GM20431 (cell line): ENCODE data around the gene FBXL5.

Source experiments
- in situ Hi-C: fragments of 300-500 bp; cut with MseI, MboI; formaldehyde crosslinking; loops from one replicate; pipeline ENCODE4 v1.15.0; 2020; ENCODE audit warnings: low sequenced_read_pairs; ENCODE audit not compliant: unreplicated experiment

The FBXL5 gene

GRCh38 chr4:15655223-15656037 is at the start of gene FBXL5:
FBXL5 (minus strand) TSS chr4:15655357; CDS start chr4:15655287, 70 bp downstream.
- in situ Hi-C loops = no loop called here

GRCh38 chr4:15704129-15704528 is 49.0 kb upstream of the FBXL5 start:
- in situ Hi-C loops = no loop called here

- in situ Hi-C loops = no loop called here
These were observed 48.3 kb upstream of the FBXL5 start for GRCh38 chr4:15703439-15703838.

GRCh38 chr4:15702941-15703403 is 47.8 kb upstream of the FBXL5 start, which contains the start of gene BST1:
BST1 (plus strand) TSS chr4:15703065; CDS start chr4:15703145, 80 bp downstream.
- in situ Hi-C loops = no loop called here

GRCh38 chr4:15696866-15697265 is 41.7 kb upstream of the FBXL5 start:
- in situ Hi-C loops = no loop called here

- in situ Hi-C loops = no loop called here
These were observed 40.6 kb upstream of the FBXL5 start for GRCh38 chr4:15695729-15696128.

GRCh38 chr4:15695240-15695699 is 40.1 kb upstream of the FBXL5 start:
- in situ Hi-C loops = no loop called here

- in situ Hi-C loops = no loop called here
These were observed 39.3 kb upstream of the FBXL5 start for GRCh38 chr4:15694431-15694830.

GRCh38 chr4:15692602-15693001 is 37.4 kb upstream of the FBXL5 start:
- in situ Hi-C loops = no loop called here

- in situ Hi-C loops = no loop called here
These were observed 36.4 kb upstream of the FBXL5 start for GRCh38 chr4:15691346-15692135.

- in situ Hi-C loops = no loop called here
These were observed 35.1 kb upstream of the FBXL5 start for GRCh38 chr4:15690020-15690809.

- in situ Hi-C loops = no loop called here
These were observed 34.4 kb upstream of the FBXL5 start for GRCh38 chr4:15689540-15689939.

GRCh38 chr4:15688051-15688450 is 32.9 kb upstream of the FBXL5 start:
- in situ Hi-C loops = no loop called here

GRCh38 chr4:15684498-15684897 is 29.3 kb upstream of the FBXL5 start:
- in situ Hi-C loops = no loop called here

GRCh38 chr4:15683143-15683495 is 28.0 kb upstream of the FBXL5 start:
- in situ Hi-C loops = no loop called here

GRCh38 chr4:15682242-15683142 is 27.3 kb upstream of the FBXL5 start:
- in situ Hi-C loops = no loop called here

- in situ Hi-C loops = no loop called here
These were observed 26.4 kb upstream of the FBXL5 start, which contains the start of gene FAM200B for GRCh38 chr4:15681372-15682241. FAM200B (plus strand) TSS chr4:15681827; CDS start chr4:15686978, 5,151 bp downstream.

- in situ Hi-C loops = no loop called here
These were observed 25.9 kb upstream of the FBXL5 start for GRCh38 chr4:15681067-15681371.
